ENCODE results near the gene CTCF.

CTCF gene

DNA sequence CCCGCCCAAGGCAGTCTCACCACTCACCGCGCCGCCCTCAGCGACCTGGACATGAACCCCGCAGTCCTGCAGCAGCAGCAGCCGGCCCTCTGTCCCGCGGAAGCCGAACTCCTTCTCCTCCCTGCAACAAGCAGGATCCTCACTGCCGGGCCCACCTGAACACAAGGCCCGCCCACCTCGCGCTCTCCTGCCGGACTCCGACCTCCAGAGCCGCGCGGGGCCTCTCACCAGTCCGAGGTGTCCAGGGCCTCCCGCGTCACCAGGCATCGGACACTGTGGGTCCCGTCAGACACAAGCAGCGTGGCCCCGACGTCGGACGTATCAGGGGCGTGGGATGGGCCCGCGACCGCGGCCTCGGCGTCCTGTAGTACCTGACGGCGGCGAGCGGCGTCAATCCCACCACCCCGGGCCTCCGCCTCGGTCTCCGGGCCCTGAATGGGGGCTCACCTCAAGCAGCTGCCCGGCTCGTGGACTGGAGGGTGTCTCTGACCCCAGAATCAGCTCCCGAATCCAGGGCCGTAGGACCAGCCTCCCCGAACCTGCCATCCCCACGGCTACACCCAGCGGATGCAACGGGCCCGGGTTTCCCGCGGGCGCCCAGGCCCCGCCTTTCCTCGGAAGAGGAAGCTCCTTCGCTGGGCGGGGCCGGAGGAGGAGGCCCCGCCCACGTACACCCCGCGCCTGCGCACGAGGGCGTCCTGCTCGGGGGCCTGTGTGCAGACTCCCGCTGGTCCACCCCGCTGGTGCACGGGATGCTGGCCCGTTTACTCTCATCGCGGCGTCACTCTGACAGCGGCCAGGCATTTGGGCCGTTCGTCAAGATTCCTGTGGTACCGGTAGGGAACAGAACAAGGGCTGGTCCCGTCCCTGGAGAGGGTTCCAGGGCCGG lies 97.6 kb downstream of the CTCF start, which contains the start of gene ACD:
Gene ACD (minus strand): TSS at position 586 of the 889 bp plus-strand sequence. CDS start 40 bp downstream, at position 546.
- H3K4me3 Mint-ChIP-seq: peak within 1 kb of the TSS; percentile 93
- H3K4me1 Mint-ChIP-seq: peaks cover 15% of the 10 kb centered on the region
- H3K27me3 Mint-ChIP-seq: no peaks in the 10 kb centered on the region
- H3K27ac Mint-ChIP-seq: peak within 1 kb of the TSS; percentile 93
- peaks cover 5% of the 10 kb centered on the region for H3K36me3 Mint-ChIP-seq
- no peaks in the 10 kb centered on the region for H3K9me3 Mint-ChIP-seq

DNA sequence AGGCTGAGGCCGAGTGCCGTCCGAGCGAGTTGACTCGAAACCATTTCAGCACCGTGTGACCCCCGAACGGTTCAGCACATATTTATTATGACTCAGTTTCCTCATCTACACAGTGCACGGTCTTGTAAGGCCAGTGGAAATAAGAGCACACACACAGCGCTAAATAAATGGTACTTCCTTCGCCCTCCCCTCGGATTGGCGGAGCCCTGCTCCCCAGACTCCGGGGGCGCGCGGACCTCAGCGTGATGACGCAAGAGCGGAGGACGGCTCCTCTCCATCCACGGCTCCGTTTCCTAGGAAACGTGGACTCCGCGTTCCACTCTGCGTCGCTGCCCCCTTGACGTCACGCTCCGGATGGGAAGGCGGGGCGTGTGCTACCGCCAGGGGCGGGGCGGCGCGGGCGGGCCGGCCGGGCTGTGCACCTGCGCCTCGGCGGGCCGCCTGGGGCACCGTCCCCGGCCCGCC lies 98.3 kb downstream of the CTCF start, which contains the start of gene PARD6A:
Gene PARD6A (plus strand): TSS at position 397 of the 465 bp plus-strand sequence. CDS start 79 bp downstream, outside the sequence.
- no peaks in the 10 kb centered on the region for H3K27me3 Mint-ChIP-seq
- peak within 1 kb of the TSS; percentile 93 for H3K27ac Mint-ChIP-seq
- peak within 1 kb of the TSS; percentile 93 for H3K4me3 Mint-ChIP-seq
- peaks cover 17% of the 10 kb centered on the region for H3K4me1 Mint-ChIP-seq
- H3K9me3 Mint-ChIP-seq: no peaks in the 10 kb centered on the region
- H3K36me3 Mint-ChIP-seq: peaks cover 2% of the 10 kb centered on the region

- no peaks in the 10 kb centered on the region for H3K27me3 Mint-ChIP-seq
- peak overlapping the region; percentile 85 for H3K4me3 Mint-ChIP-seq
- H3K36me3 Mint-ChIP-seq: no peaks in the 10 kb centered on the region
- H3K9me3 Mint-ChIP-seq: no peaks in the 10 kb centered on the region
- no peak overlapping the region for H3K27ac Mint-ChIP-seq
- H3K4me1 Mint-ChIP-seq: peaks cover 19% of the 10 kb centered on the region
Measured at GRCh38 chr16:67661101-67661761, 98.9 kb downstream of the CTCF start.

GRCh38 chr16:67661886-67662652 lies 99.7 kb downstream of the CTCF start:
- Mint-ChIP-seq H3K9me3 (no peaks in the 10 kb centered on the region), H3K27me3 (no peaks in the 10 kb centered on the region), H3K27ac (no peak overlapping the region), H3K4me1 (peaks cover 20% of the 10 kb centered on the region), H3K4me3 (peak overlapping the region; percentile 85), H3K36me3 (no peaks in the 10 kb centered on the region)

- no peaks in the 10 kb centered on the region for H3K27me3 Mint-ChIP-seq
- H3K27ac Mint-ChIP-seq: no peak overlapping the region
- no peaks in the 10 kb centered on the region for H3K9me3 Mint-ChIP-seq
- no peak overlapping the region for H3K4me3 Mint-ChIP-seq
- H3K4me1 Mint-ChIP-seq: peaks cover 22% of the 10 kb centered on the region
- no peaks in the 10 kb centered on the region for H3K36me3 Mint-ChIP-seq
Measured at GRCh38 chr16:67662653-67663010, 100.3 kb downstream of the CTCF start.

- Mint-ChIP-seq H3K36me3 (no peaks in the 10 kb centered on the region), H3K4me1 (peaks cover 27% of the 10 kb centered on the region), H3K27me3 (no peaks in the 10 kb centered on the region), H3K9me3 (no peaks in the 10 kb centered on the region), H3K27ac (peak overlapping the region; percentile 12), H3K4me3 (no peak overlapping the region)
Measured at GRCh38 chr16:67663151-67663876, 101.0 kb downstream of the CTCF start.

- H3K27ac Mint-ChIP-seq: no peak overlapping the region
- H3K27me3 Mint-ChIP-seq: no peaks in the 10 kb centered on the region
- H3K4me3 Mint-ChIP-seq: no peak overlapping the region
- no peaks in the 10 kb centered on the region for H3K36me3 Mint-ChIP-seq
- H3K4me1 Mint-ChIP-seq: peaks cover 27% of the 10 kb centered on the region
- H3K9me3 Mint-ChIP-seq: no peaks in the 10 kb centered on the region
Measured at GRCh38 chr16:67663877-67664222, 101.5 kb downstream of the CTCF start.

- Mint-ChIP-seq H3K27me3 (no peaks in the 10 kb centered on the region), H3K4me1 (peaks cover 27% of the 10 kb centered on the region), H3K9me3 (no peaks in the 10 kb centered on the region), H3K36me3 (no peaks in the 10 kb centered on the region), H3K27ac (no peak overlapping the region), H3K4me3 (no peak overlapping the region)
Measured at GRCh38 chr16:67664258-67664657, 101.9 kb downstream of the CTCF start.

DNA sequence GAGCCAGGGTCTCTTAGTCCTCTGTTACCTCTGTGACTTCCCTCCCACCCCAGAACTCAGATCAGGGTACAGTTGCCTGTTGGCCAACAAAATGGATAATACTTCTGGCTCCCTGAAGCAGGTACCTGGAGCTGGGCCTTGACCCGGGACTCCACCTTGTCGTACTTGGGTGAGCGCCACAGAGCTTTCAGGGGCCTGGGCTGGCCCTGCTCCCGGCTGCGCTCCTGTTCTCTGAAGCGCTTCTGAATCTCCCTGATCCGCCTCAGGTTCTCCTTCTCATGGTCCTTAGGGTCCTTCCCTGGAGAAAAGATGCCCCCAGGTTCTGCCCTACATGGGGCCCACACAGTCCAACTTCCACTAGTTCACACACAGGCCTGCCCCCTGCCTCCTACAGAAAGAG lies 102.5 kb downstream of the CTCF start:
- H3K27me3 Mint-ChIP-seq: no peaks in the 10 kb centered on the region
- H3K4me1 Mint-ChIP-seq: peaks cover 27% of the 10 kb centered on the region
- no peak overlapping the region for H3K4me3 Mint-ChIP-seq
- no peaks in the 10 kb centered on the region for H3K9me3 Mint-ChIP-seq
- H3K27ac Mint-ChIP-seq: peak overlapping the region; percentile 47
- no peaks in the 10 kb centered on the region for H3K36me3 Mint-ChIP-seq

DNA sequence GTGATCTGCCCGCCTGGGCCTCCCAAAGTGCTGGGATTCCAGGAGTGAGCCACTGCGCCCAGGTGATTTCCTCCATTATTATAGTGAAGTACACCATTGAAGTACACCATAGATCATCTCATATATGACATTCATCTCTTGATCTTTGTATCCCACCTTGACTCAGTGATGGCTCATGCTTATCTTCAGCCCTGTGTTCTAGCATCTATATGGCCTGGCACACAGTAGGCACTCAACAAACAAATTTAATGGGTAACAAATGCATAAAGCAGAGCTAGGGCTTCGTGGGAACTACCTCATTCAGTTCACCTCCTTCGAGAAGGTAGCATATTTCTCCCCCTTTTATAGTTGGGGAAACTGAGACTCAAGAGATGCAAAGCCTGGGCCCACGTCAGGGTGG lies 103.3 kb downstream of the CTCF start:
- no peaks in the 10 kb centered on the region for H3K9me3 Mint-ChIP-seq
- no peaks in the 10 kb centered on the region for H3K36me3 Mint-ChIP-seq
- peak overlapping the region; percentile 73 for H3K4me3 Mint-ChIP-seq
- no peaks in the 10 kb centered on the region for H3K27me3 Mint-ChIP-seq
- H3K4me1 Mint-ChIP-seq: peaks cover 27% of the 10 kb centered on the region
- no peak overlapping the region for H3K27ac Mint-ChIP-seq

GRCh38 chr16:67666032-67666551 lies 103.8 kb downstream of the CTCF start:
- no peaks in the 10 kb centered on the region for H3K36me3 Mint-ChIP-seq
- H3K27me3 Mint-ChIP-seq: no peaks in the 10 kb centered on the region
- no peaks in the 10 kb centered on the region for H3K9me3 Mint-ChIP-seq
- H3K27ac Mint-ChIP-seq: no peak overlapping the region
- H3K4me1 Mint-ChIP-seq: peaks cover 24% of the 10 kb centered on the region
- peak overlapping the region; percentile 73 for H3K4me3 Mint-ChIP-seq

GRCh38 chr16:67666559-67667452 lies 104.5 kb downstream of the CTCF start, which contains the start of the genes C16orf86 and ENKD1:
Gene C16orf86 (plus strand): TSS chr16:67666814. CDS start chr16:67666971, 157 bp downstream.
Gene ENKD1 (minus strand): TSS chr16:67666750. CDS start chr16:67666442, 308 bp downstream.
- Mint-ChIP-seq H3K27me3 (no peaks in the 10 kb centered on the region), H3K27ac (peak within 1 kb of the TSS; percentile 68), H3K4me1 (peaks cover 18% of the 10 kb centered on the region), H3K4me3 (peak within 1 kb of the TSS; percentile 83), H3K36me3 (no peaks in the 10 kb centered on the region), H3K9me3 (no peaks in the 10 kb centered on the region)

- H3K27me3 Mint-ChIP-seq: no peaks in the 10 kb centered on the region
- no peak overlapping the region for H3K27ac Mint-ChIP-seq
- H3K4me3 Mint-ChIP-seq: peak overlapping the region; percentile 83
- no peaks in the 10 kb centered on the region for H3K9me3 Mint-ChIP-seq
- no peaks in the 10 kb centered on the region for H3K36me3 Mint-ChIP-seq
- peaks cover 16% of the 10 kb centered on the region for H3K4me1 Mint-ChIP-seq
Measured at GRCh38 chr16:67667453-67667816, 105.1 kb downstream of the CTCF start.
